ENCODE data around the gene AVP. TPM values are rescaled to one million over a fixed set of nuclear protein-coding genes. Genes with fewer than 3 reads are reported as not detected.

AVP gene
- total RNA-seq (not detected), polyA plus RNA-seq (ENCODE audit: insufficient read depth, low read depth, low replicate concordance) (2.1 TPM)
- long read RNA-seq, donor 1, result 0 reads
- long read RNA-seq, donor 2, result 0 reads
- long read RNA-seq, donor 3, partial matches to known transcripts, result 5 of 5 reads
- long read RNA-seq, donor 3, other reads (novel, unspliced or antisense), result 0 of 5 reads
- long read RNA-seq, donor 4, result 0 reads
- long read RNA-seq, donor 5, result 0 reads
- long read RNA-seq, donor 6, partial matches to known transcripts, result 6 of 6 reads
- long read RNA-seq, donor 6, other reads (novel, unspliced or antisense), result 0 of 6 reads
- long read RNA-seq, donor 7, partial matches to known transcripts, result 1 of 1 reads
- long read RNA-seq, donor 7, other reads (novel, unspliced or antisense), result 0 of 1 reads
- long read RNA-seq, donor 8, result 0 reads
- long read RNA-seq, donor 9, result 0 reads
- long read RNA-seq, donor 10, result 0 reads

- Histone ChIP-seq H3K4me3 (ENCODE audit: low read length in 3 of 3) (no peak within 1 kb of the TSS), H3K27me3 (ENCODE audit: control insufficient read depth, insufficient read depth, low read length) (peaks cover 13% of the 10 kb centered on the region), H3K9me3 (ENCODE audit: control insufficient read depth in 2 of 3, insufficient read depth in 1 of 3, low read length in 3 of 3) (no peaks in the 10 kb centered on the region), H3K36me3 (ENCODE audit: control insufficient read depth in 2 of 3, insufficient read depth in 3 of 3, low read length in 3 of 3) (no peaks in the 10 kb centered on the region), H3K4me1 (ENCODE audit: control insufficient read depth in 2 of 3, insufficient read depth in 2 of 3, low read depth in 1 of 3, low read length in 3 of 3) (peaks cover 0 to 7% (median 6%) of the 10 kb centered on the region in 3 donors), H3K27ac (ENCODE audit: low read depth in 2 of 2, low read length in 2 of 2) (no peak within 1 kb of the TSS), H3K9ac (ENCODE audit: low read length in 3 of 3) (no peak within 1 kb of the TSS)
- intact Hi-C loops (cut with DNase I), result no loop called here
- TF ChIP-seq CTCF (IDR thresholded peaks at IDR 0.05; ENCODE audit: borderline replicate concordance, extremely low read depth, insufficient read depth), result no peak
- DNase-seq (peak in 2 of 5 donors; percentile 28 to 34), FAIRE-seq (no peak)
These were observed at the start of gene AVP for GRCh38 chr20:3084283-3084985. Gene AVP, minus strand, starts transcription at chr20:3084724. Its CDS starts 50 bp downstream, at chr20:3084674.

- intact Hi-C loops (cut with DNase I), result no loop called here
- Histone ChIP-seq H3K27me3 (ENCODE audit: control insufficient read depth, insufficient read depth, low read length) (no peaks in the 10 kb centered on the region), H3K36me3 (ENCODE audit: control insufficient read depth in 2 of 3, insufficient read depth in 3 of 3, low read length in 3 of 3) (no peaks in the 10 kb centered on the region), H3K4me1 (ENCODE audit: control insufficient read depth in 2 of 3, insufficient read depth in 2 of 3, low read depth in 1 of 3, low read length in 3 of 3) (no peaks in the 10 kb centered on the region), H3K9ac (ENCODE audit: low read length in 3 of 3) (no peak overlapping the region), H3K27ac (ENCODE audit: low read depth in 2 of 2, low read length in 2 of 2) (no peak overlapping the region), H3K4me3 (ENCODE audit: low read length in 3 of 3) (no peak overlapping the region), H3K9me3 (ENCODE audit: control insufficient read depth in 2 of 3, insufficient read depth in 1 of 3, low read length in 3 of 3) (no peaks in the 10 kb centered on the region)
- FAIRE-seq, result peak; percentile 27
- no peak for TF ChIP-seq CTCF (IDR thresholded peaks at IDR 0.05; ENCODE audit: borderline replicate concordance, extremely low read depth, insufficient read depth)
- DNase-seq, result no peak
These were observed 49.6 kb upstream of the AVP start for GRCh38 chr20:3134151-3134550.

- Histone ChIP-seq H3K9ac (ENCODE audit: low read length in 3 of 3) (no peak overlapping the region), H3K27me3 (ENCODE audit: control insufficient read depth, insufficient read depth, low read length) (no peaks in the 10 kb centered on the region), H3K4me3 (ENCODE audit: low read length in 3 of 3) (no peak overlapping the region), H3K36me3 (ENCODE audit: control insufficient read depth in 2 of 3, insufficient read depth in 3 of 3, low read length in 3 of 3) (no peaks in the 10 kb centered on the region), H3K9me3 (ENCODE audit: control insufficient read depth in 2 of 3, insufficient read depth in 1 of 3, low read length in 3 of 3) (no peaks in the 10 kb centered on the region), H3K27ac (ENCODE audit: low read depth in 2 of 2, low read length in 2 of 2) (no peak overlapping the region), H3K4me1 (ENCODE audit: control insufficient read depth in 2 of 3, insufficient read depth in 2 of 3, low read depth in 1 of 3, low read length in 3 of 3) (no peaks in the 10 kb centered on the region)
- no peak for FAIRE-seq
- intact Hi-C loops (cut with DNase I), result no loop called here
- DNase-seq, result no peak
- no peak for TF ChIP-seq CTCF (IDR thresholded peaks at IDR 0.05; ENCODE audit: borderline replicate concordance, extremely low read depth, insufficient read depth)
These were observed 48.6 kb upstream of the AVP start for GRCh38 chr20:3133155-3133554.

All from kidney (tissue), 22 donors.